GM18867 (cell line): ENCODE data around the gene NANOGP8.
"Not testable (repeated sequence)": the region's sequence is repeated elsewhere in the genome, so short reads cannot be mapped to it uniquely, and the experiment has no call there.

ENCODE experiments used
- ATAC-seq: cut with Tn5 transposase; IDR thresholded peaks from one replicate; pipeline ENCODE4 v1.9.1; 2021; ENCODE audit warnings: mild to moderate bottlenecking, moderate library complexity; ENCODE audit not compliant: unreplicated experiment

The NANOGP8 gene

DNA sequence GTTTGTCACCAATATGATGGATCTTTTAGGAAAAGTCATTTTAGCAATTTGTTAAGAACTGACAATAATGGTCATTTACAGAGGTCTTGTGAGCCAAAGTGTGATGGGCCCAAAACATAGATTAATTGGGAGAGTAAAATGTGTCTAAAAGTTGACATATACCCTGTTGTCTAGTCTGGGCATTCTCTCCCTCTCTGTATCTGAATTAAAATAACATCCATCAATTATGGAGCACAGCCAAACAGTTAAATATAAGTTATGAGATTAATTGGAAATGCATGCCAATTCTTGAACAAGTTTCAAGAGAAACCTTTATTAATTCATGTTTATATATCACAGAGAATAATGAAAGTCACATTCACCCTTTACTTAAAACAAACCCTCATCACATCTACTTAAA, 13.6 kb upstream of the NANOGP8 start:
- ATAC-seq: no peak

DNA sequence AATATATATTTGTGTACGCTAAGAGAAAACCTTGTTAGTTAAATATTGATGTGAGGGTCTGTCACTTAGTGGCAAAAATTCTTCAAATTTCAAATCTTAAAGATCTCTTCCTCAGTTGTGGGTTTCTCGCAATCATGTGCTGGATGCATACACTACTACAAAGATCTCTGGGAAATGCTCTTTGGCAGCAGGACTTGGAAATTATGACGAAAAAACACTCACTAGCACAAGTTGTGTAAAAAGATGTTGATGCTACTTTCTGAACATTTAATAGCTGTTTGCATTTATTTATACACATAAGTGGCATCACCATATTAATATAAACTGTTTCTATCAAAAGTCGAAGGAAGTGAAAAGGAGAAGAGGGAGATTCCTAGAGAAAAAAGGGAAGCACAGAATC, 10.8 kb upstream of the NANOGP8 start:
- no peak for ATAC-seq

DNA sequence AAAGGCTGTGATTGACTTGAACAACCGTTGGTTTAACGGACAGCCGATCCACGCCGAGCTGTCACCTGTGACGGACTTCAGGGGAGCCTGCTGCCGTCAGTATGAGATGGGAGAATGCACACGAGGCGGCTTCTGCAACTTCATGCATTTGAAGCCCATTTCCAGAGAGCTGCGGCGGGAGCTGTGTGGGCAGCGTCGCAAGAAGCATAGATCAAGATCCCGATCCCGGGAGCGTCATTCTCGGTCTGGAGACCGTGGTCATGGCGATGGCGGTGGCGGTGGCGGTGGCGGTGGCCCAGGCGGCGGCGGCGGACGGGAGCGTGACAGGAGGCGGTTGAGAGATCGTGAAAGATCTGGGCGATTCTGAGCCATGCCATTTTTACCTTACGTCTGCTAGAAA, 7.8 kb upstream of the NANOGP8 start:
- no peak for ATAC-seq

DNA sequence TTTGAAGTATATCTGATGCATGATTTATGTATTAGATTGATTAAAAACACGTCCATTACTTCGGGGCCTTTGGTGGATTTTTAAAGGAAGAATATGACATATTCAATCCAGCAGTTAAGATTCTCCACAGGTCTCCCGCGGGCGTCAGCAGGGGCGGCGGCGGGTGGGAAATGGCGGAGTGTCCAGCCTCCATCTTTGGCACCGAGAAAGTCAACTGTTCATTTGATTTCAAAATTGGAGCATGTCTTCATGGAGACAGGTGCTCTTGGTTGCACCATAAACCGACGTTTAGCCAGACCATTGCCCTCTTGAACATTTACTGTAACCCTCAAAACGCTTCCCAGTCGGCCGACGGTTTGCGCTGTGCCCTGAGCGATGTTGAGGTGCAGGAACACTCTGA, 7.2 kb upstream of the NANOGP8 start:
- ATAC-seq: no peak

DNA sequence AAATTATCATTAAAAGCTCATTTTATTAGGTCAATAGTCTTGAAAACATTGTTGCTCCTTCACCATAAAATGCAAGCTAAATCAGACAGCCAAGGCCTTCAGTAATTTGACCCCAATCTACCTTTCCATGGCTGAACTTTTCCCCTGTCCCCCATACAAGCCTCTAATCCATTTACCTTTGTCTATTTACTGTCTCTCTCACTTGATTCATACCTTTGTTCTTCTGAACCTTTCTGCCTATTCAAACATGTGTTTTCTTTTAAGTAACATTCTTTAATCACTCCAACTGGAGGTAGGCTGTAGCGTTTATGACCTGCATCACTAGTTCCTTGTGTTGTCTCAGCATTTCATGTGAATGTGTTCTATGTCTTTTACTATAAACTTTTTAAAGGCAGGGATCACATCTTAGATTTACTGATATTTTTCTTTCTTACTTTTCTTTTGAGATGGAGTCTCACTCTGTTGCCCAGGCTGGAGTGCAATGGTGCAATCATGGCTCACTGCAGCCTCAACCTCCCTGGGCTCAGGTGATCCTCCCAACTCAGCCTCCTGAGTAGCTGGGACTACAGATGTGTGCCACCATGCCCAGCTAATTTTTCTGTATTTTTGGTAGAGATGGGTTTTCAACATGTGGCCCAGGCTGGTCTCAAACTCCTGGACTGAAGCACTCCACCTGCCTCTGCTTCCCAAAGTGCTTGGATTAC, 5.2 kb upstream of the NANOGP8 start:
- ATAC-seq: no peak

DNA sequence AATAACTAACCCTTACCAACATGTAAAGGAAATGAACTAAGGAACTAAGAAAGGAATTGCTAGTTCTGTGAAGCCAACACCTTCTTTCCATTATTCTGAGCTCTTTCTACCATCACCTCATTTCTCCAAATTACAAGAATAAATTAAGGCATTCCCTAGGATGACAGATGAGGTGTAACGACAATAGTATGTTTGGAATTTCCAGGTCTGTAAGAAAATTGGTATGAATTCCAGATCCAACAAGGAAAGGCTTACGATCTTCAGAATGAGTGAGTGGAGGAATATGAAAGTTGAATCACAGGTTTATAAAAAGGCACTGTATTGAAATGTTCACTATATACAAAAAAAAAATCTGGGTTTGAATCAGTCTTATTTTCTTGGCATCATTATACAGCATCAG, 4.5 kb upstream of the NANOGP8 start:
- no peak for ATAC-seq

DNA sequence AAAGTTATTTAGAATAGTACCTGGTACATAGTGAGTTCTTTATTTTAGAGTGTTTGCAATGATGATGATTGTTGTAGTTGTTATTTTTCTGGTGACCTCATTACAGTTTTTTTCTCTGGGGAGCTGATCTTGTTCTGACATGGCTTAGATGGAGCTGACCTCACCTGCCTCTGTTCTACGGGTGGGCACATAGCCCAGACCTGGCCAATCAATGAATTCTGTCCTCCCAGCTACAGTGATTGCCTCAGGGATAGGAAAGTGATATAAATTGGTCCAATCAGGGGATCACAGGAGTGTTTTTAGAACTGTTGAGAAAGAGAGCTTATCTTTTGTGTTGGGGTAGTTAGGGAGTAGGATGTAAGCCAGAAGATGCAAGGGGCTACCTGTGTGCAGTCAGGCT, 3.2 kb upstream of the NANOGP8 start:
- ATAC-seq: no peak

DNA sequence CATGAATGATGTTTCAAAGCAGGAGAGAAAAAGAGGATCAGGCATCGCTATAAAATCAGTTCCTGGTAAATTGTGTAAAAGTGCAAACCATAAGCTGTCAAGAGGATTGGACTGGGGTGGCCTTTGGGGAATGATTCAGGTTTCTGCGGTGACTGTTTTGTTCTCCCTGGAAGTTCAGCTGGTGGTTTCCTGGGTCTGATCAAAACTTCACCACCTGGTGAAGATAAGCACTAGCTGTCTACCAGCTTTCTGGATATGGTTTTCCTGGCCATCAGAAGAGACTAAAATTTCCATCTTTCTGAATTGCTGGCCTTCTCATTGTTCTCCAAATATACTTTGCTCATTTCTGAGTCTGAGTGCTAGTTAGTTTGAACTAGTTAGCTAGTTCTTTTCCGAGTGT, 2.7 kb upstream of the NANOGP8 start:
- ATAC-seq: no peak

DNA sequence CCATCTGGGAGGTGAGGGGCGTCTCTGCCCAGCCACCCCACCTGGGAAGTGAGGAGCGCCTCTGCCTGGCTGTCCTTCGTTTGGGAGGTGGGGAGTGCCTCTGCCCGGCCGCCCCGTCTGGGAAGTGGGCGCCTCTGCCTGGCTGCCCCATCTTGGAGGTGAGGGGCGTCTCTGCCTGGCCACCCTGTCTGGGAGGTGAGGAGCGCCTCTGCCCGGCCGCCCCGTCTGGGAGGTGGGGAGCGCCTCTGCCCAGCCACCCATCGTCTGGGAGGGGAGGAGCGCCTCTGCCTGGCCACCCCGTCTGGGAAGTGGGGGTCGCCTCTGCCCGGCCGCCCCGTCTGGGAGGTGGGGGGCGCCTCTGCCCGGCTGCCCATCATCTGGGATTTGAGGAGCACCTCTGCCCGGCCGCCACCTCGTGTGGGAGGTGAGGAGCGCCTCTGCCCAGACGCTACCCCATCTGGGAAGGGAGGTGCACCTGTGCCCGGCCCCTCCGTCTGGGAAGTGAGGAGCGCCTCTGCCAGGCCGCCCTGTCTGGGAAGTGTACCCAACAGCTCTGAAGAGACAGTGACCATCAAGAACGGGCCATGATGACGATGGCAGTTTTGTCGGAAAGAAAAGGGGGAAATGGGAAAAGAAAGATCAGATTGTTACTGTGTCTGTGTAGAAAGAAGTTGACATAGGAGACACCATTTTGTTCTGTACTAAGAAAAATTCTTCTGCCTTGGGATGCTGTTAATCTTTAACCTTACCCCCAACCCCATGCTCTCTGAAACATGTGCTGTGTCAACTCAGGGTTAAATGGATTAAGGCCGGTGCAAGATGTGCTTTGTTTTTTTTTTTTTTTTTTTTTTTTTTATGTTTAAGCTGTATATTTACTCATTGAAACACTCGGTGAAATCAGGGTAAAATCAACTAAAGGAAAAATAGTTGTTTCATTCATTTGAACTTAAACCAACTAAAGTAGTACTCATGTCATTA, 2.4 kb downstream of the NANOGP8 start:
- ATAC-seq: not testable (repeated sequence)

DNA sequence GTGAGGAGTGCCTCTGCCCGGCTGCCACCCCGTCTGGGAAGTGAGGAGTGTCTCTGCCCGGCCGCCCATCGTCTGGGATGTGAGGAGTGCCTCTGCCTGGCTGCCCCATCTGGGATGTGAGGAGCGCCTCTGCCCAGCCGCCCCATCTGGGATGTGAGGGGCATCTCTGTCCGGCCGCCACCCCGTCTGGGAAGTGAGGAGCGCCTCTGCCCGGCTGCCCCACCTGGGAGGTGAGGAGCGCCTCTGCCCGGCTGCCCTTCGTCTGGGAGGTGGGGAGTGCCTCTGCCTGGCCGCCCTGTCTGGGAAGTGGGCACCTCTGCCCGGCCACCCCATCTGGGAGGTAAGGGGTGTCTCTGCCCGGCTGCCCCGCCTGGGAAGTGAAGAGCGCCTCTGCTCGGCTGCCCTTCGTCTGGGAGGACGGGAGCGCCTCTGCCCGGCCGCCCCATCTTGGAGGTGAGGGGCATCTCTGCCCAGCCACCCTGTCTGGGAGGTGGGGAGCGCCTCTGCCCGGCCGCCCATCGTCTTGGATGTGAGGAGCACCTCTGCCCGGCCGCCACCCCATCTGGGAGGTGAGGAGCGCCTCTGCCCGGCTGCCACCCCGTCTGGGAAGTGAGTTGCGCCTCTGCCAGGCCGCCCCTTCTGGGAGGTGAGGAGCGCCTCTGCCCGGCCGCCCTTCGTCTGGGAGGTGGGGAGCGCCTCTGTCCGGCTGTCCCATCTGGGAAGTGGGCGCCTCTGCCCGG, 3.3 kb downstream of the NANOGP8 start:
- not testable (repeated sequence) for ATAC-seq

DNA sequence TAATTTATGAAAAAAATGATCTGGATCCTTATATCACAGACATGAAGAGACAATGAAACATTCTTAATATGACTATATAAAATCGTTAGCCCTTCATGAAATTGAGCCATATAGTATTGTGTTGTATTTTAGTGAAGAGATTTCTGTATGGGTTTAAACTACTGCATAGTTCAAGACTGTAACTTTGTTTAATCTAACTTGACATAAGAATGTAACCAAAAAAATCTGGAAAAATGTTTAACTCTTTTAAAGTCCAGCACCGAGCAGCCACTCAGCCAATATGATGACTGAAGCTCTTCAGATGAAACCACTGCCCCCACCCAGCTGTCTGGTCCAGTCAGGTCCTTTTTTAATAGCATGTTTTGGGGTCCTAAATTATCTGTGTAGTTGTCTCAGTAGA, 4.9 kb downstream of the NANOGP8 start:
- no peak for ATAC-seq

DNA sequence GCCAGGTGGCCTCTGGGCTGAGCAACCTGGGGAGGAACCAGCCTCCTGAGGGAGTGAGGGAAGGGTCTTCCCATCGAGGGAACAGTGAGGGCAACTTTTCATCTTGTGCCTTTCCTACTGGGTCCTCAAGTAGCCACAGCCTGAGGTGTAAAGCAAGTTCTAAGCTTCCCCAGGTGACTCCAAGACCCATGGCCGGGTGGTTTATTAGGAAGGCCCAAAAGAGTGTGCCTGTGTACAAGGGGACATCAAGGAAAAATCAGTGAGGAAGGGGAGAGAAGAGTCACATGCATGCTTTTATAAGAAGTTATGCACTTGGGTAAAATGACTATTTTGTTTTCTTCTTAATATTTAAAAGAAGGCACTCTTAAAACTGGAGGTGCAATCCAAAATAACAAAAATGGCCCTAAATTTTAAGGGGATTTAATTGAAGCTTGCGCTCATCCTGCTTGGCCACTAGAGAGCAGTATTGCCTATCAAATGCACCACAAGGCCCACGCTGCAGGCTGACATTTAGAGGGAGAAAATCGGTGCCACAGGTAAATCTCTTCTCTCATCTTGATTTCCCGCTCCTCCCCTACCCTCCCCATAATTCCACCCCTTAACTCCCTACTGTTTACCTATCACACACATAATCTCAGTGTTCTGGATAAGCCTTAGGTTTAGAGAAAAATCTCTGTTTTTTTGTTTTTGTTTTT, 6.7 kb downstream of the NANOGP8 start:
- ATAC-seq: peak; percentile 79

DNA sequence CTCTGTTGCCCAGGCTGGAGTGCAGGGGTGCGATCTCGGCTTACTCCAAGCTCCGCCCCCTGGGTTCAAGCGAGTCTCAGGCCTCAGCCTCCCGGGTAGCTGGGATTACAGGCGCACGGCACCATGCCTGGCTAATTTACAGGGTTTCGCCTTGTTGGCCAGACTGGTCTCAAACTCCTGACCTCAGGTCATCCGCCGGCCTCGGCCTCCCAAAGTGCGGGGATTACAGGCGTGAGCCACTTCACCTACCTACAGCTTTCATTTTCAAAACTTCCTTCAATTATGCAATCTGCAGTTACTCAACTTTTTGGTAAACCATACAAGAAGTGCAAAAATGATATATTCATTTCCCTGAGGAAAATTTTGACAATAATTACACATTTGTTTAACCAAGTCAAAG, 14.0 kb downstream of the NANOGP8 start:
- no peak for ATAC-seq

DNA sequence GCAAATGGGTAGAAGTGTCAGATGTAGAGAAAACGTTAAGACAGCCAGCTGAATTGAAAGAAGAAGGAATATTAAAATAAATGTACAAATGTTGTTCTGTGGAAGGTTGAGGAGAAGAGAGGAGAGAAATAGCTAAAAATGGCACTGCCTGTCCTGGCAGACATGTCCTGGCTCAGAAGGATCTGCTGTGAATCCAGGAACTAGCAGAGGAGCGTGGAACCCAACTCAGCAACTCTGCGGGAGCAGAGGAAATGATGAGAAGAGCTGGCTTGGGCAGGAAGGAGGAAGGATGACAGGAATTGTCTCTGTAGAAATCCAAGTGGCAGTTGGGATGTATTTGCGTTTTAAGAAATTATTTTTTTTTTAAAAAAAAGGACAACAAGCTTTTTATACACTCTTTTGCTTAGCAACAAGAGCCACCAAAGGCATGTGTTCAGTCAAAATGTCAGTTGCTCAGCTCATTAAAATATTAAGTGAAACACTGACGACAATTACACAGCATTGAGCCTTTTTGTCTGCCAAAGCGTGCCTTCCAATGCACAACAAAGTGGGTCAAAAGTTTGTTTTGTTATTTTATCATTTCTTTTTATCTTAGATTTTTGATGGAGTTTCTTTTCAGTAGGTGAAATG, 16.1 kb downstream of the NANOGP8 start:
- no peak for ATAC-seq

DNA sequence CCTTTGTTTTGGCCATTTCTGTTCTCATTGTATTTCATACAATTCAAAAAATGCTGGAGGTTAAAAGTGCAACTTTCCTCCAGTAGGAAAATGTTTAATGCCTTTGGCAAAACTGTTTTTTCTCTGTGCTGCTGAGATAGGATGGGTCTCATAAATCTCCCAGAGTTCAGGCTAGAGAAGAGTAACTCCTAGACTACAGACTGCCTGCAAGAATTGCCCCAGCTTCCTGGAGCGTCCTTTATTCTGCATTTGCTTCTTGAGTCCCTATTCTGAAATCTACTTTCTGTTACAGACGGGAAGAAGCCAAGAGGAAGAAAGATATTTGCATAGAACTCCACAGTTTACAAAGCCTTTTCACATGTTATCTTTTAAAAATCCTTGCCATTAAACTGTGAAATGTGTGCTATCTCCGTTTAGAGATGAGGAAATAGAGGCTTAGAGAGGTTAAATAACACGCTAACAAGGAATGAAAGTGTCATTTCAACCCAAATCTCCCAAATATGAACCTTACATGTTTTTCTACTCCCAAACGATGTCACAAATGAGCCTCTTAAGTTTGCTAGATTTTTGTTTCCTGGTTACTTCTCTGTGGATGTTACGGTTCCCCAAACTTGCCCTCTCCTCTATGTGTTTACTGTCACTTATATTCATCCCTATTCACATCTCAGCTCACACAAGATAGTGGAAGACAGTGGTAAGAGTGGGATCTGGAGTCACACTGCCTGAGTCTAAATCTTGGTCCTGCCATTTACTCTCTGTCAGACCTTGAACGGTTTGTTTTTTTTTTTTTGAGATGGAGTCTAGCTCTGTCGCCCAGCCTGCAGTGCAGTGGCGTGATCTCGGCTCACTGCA, 17.4 kb downstream of the NANOGP8 start:
- ATAC-seq: no peak

DNA sequence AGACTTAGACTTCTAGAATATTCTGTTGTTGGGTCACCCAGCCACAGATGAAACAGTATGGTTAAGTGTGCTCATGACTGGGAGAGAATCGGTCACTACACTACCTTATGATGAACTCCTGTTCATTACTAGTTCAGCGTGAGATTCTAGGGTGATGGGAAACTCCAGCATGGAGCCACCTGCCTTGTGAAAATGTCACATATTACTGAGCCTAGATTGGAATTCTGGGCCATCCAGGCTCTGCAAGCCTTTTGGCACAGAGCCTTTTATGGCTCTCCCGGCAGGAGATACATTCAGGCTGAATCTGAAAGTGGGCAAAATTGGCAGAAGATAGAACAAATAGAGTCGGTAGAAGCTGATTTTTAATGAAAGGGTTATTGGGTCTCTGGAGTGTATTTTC, 19.0 kb downstream of the NANOGP8 start:
- no peak for ATAC-seq

DNA sequence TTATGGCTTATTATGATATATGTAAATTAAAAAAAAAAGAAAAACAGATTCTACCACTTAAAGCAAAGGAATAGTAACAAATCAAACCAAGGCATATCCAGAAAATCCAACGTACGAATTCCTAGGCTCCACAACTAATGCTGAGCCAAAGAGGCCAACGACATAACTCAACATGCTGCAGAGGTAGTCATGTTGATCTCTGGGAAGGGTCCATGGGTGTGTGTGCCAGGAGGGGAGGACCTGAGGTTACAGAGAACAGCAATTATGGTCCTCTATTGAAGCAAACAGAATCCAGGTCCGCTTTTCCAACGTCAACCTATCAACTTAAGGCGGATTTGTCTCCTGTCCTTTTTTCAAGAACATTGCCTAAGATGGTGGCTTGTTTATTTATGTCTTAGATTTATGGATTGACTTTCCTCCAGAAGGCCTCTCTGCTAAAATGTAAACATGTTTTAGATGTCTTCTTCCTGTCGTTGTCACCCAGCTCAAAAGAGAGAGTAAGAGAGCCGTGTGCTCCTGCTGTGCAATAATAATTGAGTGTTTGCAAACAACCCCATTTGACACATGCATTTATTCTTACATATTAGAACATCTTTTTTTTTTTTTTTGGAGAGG, 20.4 kb downstream of the NANOGP8 start:
- ATAC-seq: no peak

DNA sequence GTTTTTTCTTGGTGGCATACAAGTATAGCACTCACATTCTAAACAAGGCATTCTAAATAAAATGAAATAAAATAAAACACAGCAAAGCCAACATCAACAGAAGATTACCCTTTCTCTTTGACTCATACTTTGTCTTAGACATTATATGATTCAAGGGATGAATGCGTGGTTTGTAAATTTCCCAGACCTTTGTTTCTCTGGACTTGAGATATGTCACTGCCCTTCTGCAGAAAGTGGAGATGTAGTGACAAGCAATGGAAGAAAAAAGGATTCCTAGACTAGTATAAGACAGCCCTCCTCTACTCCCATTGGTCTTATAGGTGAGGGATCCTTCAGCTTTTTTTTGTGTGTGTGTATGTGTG, 22.4 kb downstream of the NANOGP8 start:
- no peak for ATAC-seq
